ENCODE measurements around the gene FXYD4.
"Not testable (repeated sequence)": the region's sequence is repeated elsewhere in the genome, so short reads cannot be mapped to it uniquely, and the experiment has no call there.

Gene FXYD4

DNA sequence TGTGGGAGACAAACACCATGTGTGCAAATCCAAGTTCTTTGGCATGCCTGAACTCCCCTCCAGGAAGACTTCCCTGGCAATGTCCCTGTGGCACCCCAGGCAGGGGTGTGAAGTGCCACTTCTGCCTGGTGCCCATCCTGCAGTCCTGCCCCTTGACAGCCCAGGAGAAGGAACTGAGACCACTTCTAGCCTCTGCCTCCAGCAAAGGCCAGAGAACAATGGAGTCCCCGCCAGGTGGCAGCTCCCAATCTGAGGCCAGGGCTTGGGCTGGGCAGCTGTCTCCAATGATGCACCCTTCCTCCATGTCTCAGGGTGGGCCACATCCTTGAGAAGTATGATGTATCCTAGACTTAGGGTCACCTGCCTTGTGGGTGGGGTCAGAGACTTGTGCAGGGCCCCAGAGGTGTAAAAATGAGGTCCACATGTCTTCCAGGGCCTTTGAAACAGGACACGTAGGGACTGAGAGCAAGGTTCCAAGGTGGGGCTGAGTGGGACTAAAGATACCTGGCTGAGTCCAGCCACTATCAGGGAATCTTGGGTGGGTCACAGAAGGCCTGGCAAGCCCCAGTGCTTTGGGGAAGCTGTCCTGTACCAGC is 5.5 kb downstream of the FXYD4 start:
- DNase-seq: no peak

DNA sequence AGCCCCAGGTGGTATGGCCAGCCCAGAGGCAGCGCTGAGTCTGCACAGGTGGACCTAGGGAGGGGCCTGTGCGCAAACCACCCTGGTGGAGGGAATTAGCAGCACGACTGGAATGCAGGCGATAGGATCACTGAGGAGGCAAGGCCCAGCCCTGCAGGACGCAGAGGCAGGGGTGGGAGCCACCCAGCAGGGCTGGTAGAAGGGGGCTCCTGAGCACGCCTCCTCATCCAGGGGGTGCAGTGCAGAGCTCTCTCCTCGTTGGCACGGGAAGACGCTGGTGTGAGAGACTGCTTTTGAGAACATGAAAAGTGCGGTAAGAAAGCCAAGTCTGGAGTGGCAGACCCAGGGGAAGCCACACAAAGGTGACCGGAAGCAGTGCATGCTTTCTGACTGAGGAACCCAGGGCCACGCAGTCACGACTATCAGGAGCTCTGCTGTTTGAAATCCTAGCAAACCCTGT is 6.0 kb downstream of the FXYD4 start:
- DNase-seq: no peak

DNA sequence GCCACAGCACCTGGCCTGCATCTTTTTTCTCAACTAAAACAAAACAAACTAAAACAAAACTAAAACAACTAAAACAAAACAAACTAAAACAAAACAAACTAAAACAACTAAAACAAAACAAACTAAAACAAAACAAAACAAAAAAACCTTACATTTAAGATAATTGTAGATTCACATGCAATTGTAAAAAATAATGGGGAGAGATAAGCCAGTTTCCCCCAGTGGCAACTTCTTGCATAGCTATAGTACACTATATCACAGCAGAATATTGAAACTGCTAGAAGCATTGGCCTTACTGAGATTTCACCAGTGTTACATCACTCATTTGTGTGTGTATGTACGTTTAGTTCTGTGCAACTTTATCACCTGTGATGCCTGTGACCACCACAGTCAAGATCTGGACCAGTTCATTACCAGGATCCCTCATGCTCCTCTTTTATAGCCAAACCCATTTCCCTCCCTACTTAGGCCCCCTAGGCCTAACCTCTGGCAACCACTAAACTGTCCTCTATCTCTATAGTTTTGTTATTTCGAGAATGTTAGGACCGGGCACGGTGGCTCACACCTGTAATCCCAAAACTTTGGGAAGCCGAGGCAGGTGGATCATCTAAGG is 9.3 kb downstream of the FXYD4 start:
- no peak for DNase-seq

DNA sequence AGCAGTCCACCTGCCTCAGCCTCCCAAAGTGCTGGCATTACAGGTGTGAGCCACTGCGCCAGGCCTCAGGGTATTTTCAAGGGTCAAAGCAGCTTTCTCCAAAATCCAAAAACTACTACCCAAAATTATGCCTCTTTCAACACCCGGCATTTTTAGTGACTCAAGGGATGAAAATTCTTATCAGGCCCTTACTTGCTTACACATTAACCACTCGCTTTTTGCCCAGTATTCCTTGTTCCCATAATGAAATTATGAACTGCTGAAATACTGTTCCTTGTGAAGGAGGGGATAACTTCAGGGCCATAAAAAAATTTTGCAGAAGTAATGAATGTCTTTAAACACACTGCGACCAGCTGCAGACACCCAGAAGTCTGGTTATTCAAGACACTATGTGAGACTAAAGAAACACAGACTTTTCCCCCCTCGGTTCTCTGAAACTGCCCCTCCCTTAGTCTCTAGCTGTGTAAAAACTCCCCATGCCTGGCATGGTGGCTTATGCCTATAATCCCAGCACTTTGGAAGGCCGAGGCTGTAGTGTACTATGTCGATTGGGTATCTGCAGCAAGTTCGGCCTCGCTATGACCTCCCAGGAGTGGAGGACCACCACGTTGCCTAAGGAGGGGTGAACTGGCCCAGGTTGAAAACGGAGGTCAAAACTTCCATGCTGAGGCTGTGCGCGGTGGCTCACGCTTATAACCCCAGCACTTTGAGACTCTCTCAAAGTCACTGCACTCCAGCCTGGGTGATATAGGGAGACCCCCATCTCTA is 12.0 kb downstream of the FXYD4 start:
- no peak for DNase-seq

DNA sequence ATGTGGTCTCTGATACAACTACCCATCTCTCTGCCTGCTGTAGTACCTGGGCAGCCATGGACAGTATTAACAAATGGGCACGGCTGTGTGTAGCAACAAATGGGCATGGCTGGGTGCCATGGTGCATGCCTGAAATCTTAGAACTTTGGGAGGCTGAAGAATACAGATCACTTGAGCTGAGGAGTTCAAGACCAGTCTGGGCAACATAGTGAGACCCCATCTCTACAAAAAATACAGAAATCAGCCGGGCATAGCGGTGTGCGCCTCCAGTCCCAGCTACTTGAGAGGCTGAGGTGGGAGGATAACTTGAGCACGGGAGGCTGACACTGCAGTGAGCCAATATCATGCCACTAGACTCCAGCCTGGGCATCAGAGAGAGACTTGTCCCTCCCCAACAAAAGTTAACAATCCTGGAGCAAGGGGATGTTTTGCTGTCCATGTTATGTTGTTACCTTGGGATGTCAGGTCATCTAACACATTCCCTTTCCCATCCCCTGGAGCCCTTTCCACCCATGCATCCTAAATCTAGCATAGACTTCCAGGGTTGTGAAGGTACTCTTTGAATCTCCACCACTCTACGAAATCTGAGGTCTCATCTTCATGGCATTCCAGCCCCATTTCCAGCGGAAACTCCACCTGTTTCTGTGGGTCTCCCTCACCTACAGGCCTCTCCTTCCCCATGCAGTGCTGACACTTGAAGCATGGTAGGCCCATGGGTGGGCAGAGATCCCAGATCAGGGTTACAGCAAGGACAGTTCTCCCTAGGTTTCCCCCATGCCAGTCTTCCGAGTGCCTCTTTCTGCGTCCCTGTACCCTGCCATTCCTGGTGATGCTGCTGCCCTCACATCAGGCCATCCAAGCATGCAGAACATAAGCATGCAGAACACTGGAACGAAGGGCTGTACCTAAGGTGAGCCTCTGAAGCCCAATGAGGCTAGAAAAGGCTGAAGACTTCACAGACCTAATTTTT is 13.1 kb downstream of the FXYD4 start:
- no peak for DNase-seq

DNA sequence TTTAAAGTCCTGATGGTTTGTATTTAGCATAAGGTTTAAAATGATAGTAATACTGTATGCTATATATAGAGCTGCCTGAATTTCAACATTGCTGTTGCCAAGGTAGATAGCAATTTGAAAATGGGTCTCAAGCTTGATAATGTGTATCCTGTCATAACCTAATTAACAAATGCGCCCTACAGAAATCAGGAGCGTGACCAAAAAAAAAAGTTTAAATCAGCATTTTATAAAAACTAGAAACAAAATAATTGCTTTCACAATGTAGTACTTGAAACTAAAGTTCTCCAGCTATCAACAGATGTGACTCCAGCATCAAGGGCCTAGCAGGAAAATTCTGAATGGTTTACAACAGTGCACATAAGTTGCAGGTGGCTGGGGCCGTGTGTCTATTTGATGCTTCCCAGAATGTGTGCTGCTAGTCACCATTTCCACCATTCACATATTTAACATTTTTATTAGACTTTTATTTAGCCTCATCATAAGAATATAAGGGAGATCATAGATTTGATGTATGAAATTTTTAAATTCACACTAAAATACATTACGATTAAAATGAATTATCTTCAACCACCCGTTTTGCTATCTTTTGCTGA is 14.1 kb downstream of the FXYD4 start:
- DNase-seq: no peak

DNA sequence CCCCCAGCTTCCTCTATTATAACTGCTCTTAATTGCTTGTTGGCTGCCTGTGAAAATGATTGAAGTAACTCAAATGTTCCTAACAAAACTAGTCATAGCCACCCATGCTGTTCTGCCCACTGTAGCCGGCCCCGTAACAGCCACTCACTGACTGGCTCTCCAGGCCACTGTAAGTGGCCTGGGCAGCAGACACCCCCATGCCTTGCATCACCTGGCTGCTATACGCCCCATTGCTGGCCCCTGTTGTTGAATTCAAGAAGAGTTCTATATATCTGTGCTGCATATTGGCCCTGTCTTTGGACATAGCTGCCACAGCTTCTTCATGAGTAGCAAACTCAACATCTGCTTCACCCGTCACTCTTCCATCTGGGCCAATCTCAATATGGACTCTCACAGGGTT is 15.1 kb downstream of the FXYD4 start:
- DNase-seq: no peak

DNA sequence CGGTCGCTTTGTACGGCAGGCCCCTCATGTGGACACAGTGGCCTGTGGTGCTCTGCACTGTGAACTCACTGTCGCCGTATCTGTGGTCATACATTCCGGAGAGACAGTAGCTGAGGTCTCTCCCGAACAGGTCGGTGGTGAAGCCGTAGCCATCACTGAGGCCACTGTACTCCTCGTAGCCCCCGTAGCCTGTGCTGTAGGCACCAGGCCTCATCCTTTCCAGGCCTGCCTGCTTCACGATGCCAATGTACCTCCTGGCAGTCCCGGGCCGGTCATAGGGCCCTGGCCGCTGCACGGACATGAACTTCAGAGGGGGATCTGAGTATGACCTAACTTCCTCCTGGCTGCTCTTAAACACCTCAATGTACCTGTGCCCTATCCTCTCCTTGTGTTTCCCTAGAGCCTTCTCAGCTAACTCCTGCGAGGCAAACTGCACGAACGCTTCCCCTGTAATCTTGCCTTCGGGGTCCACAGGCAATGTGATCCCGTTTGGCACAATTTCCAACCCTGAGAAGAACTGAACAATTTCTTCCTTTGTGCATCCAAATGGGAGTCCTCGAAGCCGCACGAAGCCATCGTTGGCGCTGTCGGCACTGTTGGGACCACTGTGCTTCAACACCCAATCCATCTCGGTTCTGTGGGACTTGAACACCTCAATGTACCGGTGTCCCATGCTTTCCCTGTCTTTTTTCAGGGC is 15.7 kb downstream of the FXYD4 start:
- no peak for DNase-seq

DNA sequence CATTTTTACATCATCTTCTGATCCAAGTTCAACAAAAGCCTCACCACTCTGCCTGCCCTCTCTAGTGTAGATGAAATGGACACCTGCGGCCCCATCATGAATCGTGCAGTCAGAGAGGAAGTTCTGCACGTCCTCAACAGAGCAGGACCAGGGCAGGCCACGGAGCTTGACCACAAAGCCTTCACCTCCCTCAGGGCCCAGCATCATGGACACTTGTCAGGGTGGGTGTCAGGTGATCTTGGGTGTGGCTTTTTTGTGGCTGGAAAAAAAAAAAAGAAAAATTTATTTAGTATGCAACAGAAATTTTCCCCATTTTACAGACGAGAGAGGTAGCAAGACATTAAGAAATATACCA is 16.2 kb downstream of the FXYD4 start:
- no peak for DNase-seq

DNA sequence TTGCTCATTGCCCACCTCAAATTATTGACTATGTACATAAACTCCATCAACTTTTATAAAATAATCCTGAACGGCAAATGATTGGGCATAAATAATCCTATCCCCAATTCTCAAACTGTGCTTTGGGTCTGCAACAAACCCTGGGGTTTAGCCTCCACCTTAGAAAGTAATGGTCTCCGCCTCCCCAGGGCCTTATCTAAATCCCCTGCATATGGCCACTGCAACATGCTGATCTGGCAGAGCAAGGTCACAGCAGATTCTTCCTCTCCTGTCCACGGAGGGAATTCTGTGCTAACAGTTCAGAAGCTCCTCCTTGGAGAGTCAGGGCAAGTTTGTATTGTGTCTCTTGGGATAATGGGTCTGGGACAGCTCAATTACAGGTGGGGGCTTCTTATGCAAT is 18.4 kb downstream of the FXYD4 start:
- DNase-seq: no peak

DNA sequence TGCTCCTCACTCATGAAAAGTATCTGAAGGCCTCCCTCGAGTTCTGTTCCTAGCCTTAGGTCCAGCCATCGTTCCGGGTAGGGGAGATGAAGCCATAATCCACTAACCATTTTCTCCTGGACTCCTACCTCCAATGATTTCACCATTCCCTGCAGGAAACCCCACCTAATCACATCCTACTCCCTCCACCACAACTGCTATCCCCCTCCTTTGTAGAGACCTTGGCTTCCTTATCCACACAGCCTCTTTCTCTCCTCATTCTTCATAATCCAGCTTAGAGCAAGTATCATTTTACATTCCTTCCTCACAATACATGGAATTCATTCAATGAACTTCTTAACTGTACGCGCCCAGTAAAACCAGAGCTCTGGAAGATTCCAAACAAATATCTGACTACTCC is 18.9 kb downstream of the FXYD4 start:
- no peak for DNase-seq

DNA sequence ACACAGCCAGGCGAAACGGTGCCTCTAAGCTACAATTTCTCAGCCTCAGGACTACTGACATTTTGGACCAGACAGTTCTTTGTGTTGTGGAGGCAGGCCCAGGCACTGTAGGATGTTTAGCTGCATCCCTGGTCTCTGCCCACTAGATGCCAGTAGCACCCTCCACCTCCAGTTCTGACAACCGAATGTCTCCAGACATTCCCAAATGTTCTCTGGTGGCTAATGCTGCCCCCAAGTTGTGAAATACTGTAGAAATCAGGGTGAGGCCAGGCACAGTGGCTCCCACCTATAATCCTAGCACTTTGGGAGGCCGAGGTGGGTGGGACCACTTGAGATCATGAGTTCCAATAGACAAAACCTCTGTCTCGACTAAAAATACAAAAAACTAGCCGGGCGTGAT is 19.3 kb downstream of the FXYD4 start:
- DNase-seq: peak in 1 of 2 donors; percentile 53

DNA sequence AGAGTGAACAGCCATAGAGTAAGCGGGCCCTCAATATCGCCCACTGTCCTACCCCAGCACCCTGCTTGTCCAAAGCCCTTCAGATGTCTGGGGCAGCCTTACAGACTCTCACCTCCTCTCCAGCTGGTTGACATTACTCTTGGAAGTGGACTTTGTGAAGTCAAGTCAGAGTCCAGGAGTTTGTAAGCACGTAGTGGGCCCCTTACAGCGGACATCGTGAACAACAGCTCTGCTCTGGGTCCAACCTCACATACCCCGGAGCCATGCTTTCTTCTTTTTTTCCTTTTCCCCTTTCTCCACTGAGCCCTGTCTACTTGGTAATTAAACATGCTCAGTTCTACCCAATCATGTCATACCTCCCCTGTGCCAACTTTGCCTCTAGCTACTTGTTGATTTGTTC is 20.1 kb downstream of the FXYD4 start:
- no peak for DNase-seq

DNA sequence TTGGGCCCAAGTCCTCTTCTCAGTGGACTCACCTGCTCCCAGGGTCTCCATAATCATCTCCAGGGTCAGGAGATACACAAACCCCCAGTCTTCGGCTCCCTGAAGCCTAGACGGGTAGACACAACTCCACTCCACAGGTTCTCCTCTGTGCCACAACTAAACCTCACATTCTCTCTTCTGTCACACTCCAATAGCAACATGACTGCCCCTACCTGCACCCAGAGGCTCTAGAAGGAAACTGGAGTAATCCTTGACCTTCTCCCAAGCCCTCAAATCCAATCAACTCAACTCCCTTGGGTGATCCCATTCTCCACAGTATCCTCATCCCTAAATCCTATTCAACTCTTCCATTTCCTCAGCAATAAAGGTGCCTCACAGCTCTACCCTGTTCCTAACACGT is 21.3 kb downstream of the FXYD4 start:
- no peak for DNase-seq

DNA sequence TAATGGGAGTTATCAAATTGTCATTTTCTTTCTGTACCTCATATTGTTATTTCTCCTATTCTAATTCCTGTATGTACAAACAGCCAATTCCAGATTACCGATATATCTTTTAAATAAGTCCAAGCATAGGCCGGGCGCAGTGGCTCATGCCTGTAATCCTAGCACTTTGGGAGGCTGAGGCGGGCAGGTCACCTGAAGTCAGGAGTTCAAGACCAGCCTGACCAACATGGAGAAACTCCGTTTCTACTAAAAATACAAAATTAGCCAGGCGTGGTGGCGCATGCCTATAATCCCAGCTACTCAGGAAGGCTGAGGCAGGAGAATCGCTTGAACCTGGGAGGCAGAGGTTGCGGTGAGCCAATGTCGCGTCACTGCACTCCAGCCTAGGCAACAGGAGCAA is 21.8 kb downstream of the FXYD4 start:
- DNase-seq: not testable (repeated sequence)

DNA sequence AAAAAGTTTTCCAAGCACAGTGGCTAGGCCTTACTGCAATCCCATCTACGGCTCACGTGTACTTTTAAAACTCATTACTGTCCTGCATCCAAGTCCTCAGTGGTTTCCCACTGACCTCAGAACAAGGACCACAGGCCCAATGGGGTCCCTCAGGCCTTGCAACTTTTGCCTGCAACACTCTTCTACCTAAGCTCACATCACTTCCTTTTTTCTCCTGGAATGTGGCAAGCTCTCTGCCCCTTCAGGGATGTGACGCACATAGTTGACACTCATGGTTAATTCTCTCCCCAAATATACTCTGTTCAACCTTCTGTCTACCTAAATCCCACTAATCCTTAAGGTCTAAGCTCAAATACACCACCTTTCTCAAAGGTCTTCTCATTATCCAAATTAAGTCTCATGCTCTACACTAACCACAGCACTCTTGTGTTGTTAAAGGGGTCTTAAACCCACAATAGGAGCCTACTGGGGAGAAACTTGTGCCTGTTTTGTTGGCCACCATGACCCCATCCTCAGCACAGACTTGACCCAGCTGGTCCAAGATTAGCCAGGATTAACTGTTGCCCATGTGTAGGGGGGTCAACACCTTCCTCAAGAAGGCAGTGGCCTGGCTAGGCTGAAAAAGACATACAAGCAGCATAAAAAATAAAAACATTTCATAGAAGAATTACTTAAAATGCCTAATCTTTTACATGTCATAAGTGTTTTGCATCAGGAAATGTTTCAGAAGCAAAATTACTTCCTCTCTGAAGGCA is 22.3 kb downstream of the FXYD4 start:
- no peak for DNase-seq

DNA sequence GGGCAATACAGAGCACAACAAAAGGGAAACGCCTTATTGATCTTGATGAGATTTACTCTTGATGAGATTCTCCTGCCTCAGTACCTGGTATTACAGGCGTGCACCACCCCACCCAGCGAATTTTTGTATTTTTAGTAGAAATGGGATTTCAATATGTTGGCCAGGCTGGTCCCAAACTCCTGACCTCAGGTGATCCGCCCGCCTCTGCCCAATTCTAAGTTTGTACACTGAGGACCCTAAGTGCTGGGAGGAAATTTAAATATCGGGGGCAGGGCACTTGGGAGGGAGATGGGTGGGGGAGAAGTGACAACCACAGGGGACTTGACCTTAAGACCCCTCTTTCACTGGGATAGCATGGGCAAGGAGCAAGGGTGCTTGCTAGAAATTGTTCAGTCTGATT is 23.4 kb downstream of the FXYD4 start:
- DNase-seq: no peak

DNA sequence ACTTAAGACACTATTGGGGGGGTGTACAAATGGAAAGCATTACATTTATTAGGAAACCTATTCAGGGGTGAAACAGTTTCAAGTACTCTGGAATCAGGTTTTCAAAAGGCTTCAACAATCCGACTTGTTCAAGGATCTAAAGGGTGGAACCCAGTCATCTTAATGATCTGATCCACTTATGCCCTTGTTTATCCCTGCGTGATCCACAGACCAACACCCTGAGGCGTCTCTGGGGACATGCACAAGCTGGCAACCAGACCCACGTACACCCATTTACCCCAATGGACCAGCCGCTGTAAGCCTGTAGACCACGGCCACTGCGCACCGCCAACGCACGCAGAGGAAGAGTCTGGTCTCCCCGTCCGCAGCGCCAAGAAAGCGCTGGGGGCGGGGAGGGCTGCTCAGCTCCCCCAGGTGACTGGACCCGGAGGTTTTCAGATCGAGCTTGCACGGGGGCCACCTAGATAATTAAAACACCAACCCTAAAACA is 24.2 kb downstream of the FXYD4 start:
- peak in 1 of 2 donors; percentile 49 for DNase-seq

DNA sequence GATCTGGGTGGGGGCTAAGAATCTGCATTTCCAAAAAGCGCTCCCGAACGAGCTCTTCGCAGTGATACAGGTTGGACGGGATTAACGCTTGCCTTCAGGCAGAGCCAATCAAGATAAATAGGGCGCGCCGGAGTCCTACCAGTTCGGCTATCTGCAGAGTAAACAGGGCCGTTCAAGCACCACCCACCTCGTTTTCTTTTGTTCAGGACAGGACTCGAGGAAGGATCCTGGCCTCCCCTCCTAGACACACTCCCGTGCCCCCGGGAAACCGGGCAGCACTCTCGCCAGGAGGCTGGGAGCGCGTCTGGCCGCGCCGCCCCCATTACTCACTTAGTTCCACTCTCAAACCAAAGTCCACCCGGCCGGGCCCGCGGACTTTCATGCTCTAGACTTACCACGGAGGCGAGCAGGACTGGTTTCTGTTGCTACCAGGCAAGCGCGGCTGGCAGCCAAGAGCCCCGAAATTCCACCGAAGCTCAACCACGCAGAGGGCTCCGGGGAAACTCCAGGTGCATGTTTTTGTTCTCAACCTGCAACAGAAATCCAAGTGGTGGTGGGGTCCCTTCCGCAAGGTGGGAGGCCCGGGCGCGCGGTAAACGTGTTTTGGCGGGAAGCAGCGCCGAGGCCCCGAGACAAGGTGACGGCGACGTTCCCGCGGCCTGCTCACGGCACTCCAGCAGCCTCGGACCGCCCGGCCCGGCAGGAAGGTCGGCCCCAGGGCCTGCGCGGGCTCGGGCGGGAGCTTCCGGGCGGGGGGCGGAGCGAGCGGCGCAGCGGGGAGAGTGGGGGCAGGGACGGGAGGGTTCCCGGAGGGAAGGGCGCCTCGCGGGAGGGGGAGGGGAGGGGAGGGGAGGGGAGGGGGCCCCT is 24.9 kb downstream of the FXYD4 start:
- DNase-seq: peak; percentile 62 to 80
